Measurements from ENCODE around the gene SSR4. TPM values are rescaled to one million over a fixed set of nuclear protein-coding genes. Genes with fewer than 3 reads are reported as not detected.
"Not testable (repeated sequence)": the region's sequence is repeated elsewhere in the genome, so short reads cannot be mapped to it uniquely, and the experiment has no call there.

Gene SSR4
- polyA plus RNA-seq, 1 donor (not counting 4 experiments of a cell fraction or from before 2014, with no cell fraction given) = 187 TPM

- Histone ChIP-seq H3K27ac (ENCODE audit: control insufficient read depth, insufficient read depth, low read length) (no peak overlapping the region), H3K4me3 (ENCODE audit: control insufficient read depth in 2 of 3, extremely low read depth in 1 of 3, insufficient read depth in 2 of 3, low read depth in 1 of 3, low read length in 3 of 3) (no peak overlapping the region), H3K27me3 (ENCODE audit: control insufficient read depth, extremely low read depth, insufficient read depth, low read length) (peaks cover 9% of the 10 kb centered on the region), H3K36me3 (ENCODE audit: control insufficient read depth in 2 of 2, extremely low read depth in 1 of 2, insufficient read depth in 2 of 2, low read length in 2 of 2) (no peaks in the 10 kb centered on the region), H2AFZ (ENCODE audit: control insufficient read depth, low read length) (no peak overlapping the region), H3K9me3 (ENCODE audit: control insufficient read depth, low read depth, low read length) (no peaks in the 10 kb centered on the region), H3K4me1 (ENCODE audit: control insufficient read depth, extremely low read depth, insufficient read depth, low read length) (no peaks in the 10 kb centered on the region), H4K20me1 (ENCODE audit: control insufficient read depth, extremely low read depth, insufficient read depth, low read length) (no peaks in the 10 kb centered on the region), H3K9me1 (ENCODE audit: control insufficient read depth, extremely low read depth, insufficient read depth, low read length) (no peaks in the 10 kb centered on the region), H3K9ac (ENCODE audit: control insufficient read depth, extremely low read depth, insufficient read depth, low read length) (no peak overlapping the region), H3K4me2 (ENCODE audit: control insufficient read depth, extremely low read depth, insufficient read depth, low read depth, low read length) (no peak overlapping the region), H3K79me2 (ENCODE audit: control insufficient read depth, insufficient read depth, low read length) (no peaks in the 10 kb centered on the region)
- dilution Hi-C loops (cut with MboI; ENCODE audit: extremely low pct_ligation_motif_present, low sequenced_read_pairs) = no loop called here
- DNase-seq (ENCODE audit: low read depth, low spot score) (no peak), FAIRE-seq (no peak)
- no peak for TF ChIP-seq EZH2 (IDR thresholded peaks at IDR 0.05; ENCODE audit: low read length)
- no peak for TF ChIP-seq CTCF (optimal IDR thresholded peaks at IDR 0.05 in 1 of 3, IDR thresholded peaks at IDR 0.05 in 1 of 3, conservative IDR thresholded peaks at IDR 0.05 in 1 of 3; ENCODE audit: extremely low read depth in 1 of 3, insufficient read depth in 2 of 3, low read length in 3 of 3)
Observed at GRCh38 chrX:153816831-153817690, 22.6 kb downstream of the SSR4 start.

GRCh38 chrX:153818064-153818463 lies 23.6 kb downstream of the SSR4 start:
- H3K27me3 ChIP-seq (ENCODE audit: control insufficient read depth, extremely low read depth, insufficient read depth, low read length); H3K4me1 ChIP-seq (ENCODE audit: control insufficient read depth, extremely low read depth, insufficient read depth, low read length); H3K9me3 ChIP-seq (ENCODE audit: control insufficient read depth, low read depth, low read length); FAIRE-seq; H3K4me2 ChIP-seq (ENCODE audit: control insufficient read depth, extremely low read depth, insufficient read depth, low read depth, low read length); DNase-seq (ENCODE audit: low read depth, low spot score); H3K79me2 ChIP-seq (ENCODE audit: control insufficient read depth, insufficient read depth, low read length); H3K9ac ChIP-seq (ENCODE audit: control insufficient read depth, extremely low read depth, insufficient read depth, low read length); H2AFZ ChIP-seq (ENCODE audit: control insufficient read depth, low read length); H3K36me3 ChIP-seq (ENCODE audit: control insufficient read depth in 2 of 2, extremely low read depth in 1 of 2, insufficient read depth in 2 of 2, low read length in 2 of 2); H3K9me1 ChIP-seq (ENCODE audit: control insufficient read depth, extremely low read depth, insufficient read depth, low read length); H3K27ac ChIP-seq (ENCODE audit: control insufficient read depth, insufficient read depth, low read length); H3K4me3 ChIP-seq (ENCODE audit: control insufficient read depth in 2 of 3, extremely low read depth in 1 of 3, insufficient read depth in 2 of 3, low read depth in 1 of 3, low read length in 3 of 3); dilution Hi-C loops (cut with MboI; ENCODE audit: extremely low pct_ligation_motif_present, low sequenced_read_pairs); H4K20me1 ChIP-seq (ENCODE audit: control insufficient read depth, extremely low read depth, insufficient read depth, low read length): not testable (repeated sequence)
